K562 (cell line): ENCODE data around the gene FCRL6. TPM values are rescaled to one million over a fixed set of nuclear protein-coding genes. Genes with fewer than 3 reads are reported as not detected.

Source experiments
- EGR1 ChIP-seq: fragments of 450-650 bp; conservative IDR thresholded peaks from 2 replicates; pipeline ENCODE4 v1.6.1; 2017; ENCODE audit warnings: mild to moderate bottlenecking
- FOSL1 ChIP-seq: fragments of 200-800 bp; sonication (Bioruptor generic); conservative IDR thresholded peaks from 2 replicates; pipeline ENCODE4 v1.6.1; 2016; ENCODE audit warnings: missing genetic modification characterization, missing compliant biosample characterization
- HDAC3 ChIP-seq: fragments of 450-650 bp; IDR thresholded peaks from 2 replicates; pipeline ENCODE4 v1.6.1; 2018; ENCODE audit warnings: borderline replicate concordance, mild to moderate bottlenecking, moderate library complexity; ENCODE audit not compliant: partially characterized antibody
- HDAC6 ChIP-seq: IDR thresholded peaks from 2 replicates; pipeline ENCODE4 v1.6.1; 2012; ENCODE audit warnings: low read depth, mild to moderate bottlenecking, control low read depth, inconsistent platforms, low read length, moderate library complexity
- MBD2 ChIP-seq: sonication (generic); IDR thresholded peaks from 2 replicates; pipeline ENCODE4 v1.6.1; 2016; ENCODE audit warnings: low read depth, borderline replicate concordance
- SRSF1 ChIP-seq: fragments of 200-400 bp; formaldehyde crosslinking; IDR thresholded peaks from 2 replicates; pipeline ENCODE4 v1.6.1; 2017; ENCODE audit warnings: mild to moderate bottlenecking, low read depth, low read length, moderate library complexity
- TFAM ChIP-seq: fragments of 250-450 bp; sonication (Bioruptor Pico); conservative IDR thresholded peaks from 2 replicates; pipeline ENCODE4 v1.5.0; 2021; ENCODE audit warnings: mild to moderate bottlenecking, moderate library complexity
- ZBTB1 ChIP-seq: sonication (generic); formaldehyde crosslinking; IDR thresholded peaks from 2 replicates; pipeline ENCODE4 v1.8.1; 2023; ENCODE audit warnings: missing genetic modification reagents, low read depth, mild to moderate bottlenecking, borderline replicate concordance
- ZNF408 ChIP-seq: fragments of 250-450 bp; sonication (Bioruptor Pico); IDR thresholded peaks from 2 replicates; pipeline ENCODE4 v1.4.0; 2020; ENCODE audit warnings: low read depth, mild to moderate bottlenecking, moderate library complexity
- ZNF431 ChIP-seq: sonication (generic); formaldehyde crosslinking; IDR thresholded peaks from 2 replicates; pipeline ENCODE4 v1.8.0; 2022; ENCODE audit warnings: mild to moderate bottlenecking, missing genetic modification reagents
- ZNF551 ChIP-seq: fragments of 250-450 bp; sonication (Bioruptor Pico); IDR thresholded peaks from 2 replicates; pipeline ENCODE4 v1.5.0; 2021; ENCODE audit warnings: mild to moderate bottlenecking, moderate library complexity
- ZNF717 ChIP-seq: fragments of 250-450 bp; sonication (Bioruptor Pico); IDR thresholded peaks from 2 replicates; pipeline ENCODE4 v1.5.0; 2021
- ZNF75A ChIP-seq: fragments of 450-650 bp; formaldehyde crosslinking; IDR thresholded peaks from 2 replicates; pipeline ENCODE4 v1.4.0; 2020; ENCODE audit warnings: mild to moderate bottlenecking
- polyA plus RNA-seq, 8 experiments: library from polyadenylated mRNA; depleted of rRNA in 4 of 8; stranded (reverse) in 5 of 8; unstranded in 3 of 8; fragments of >200 nt; fragmentation: Nextera tagmentation in 2 of 8; fragmentation: Illumina TruSeq in 1 of 8; extraction: Ambion mirVana in 2 of 8; extraction: Trizol in 1 of 8; gene quantifications; 2 replicates each; pipeline versions ENCODE4 v1.2.1 to v1.2.3, GENCODE V29; 2011 to 2014; ENCODE audit warnings: inconsistent platforms in 1 of 8, missing spikeins in 1 of 8
- total RNA-seq, 7 experiments: library from RNA; depleted of rRNA in 6 of 7; stranded (reverse); fragments of >200 nt in 6 of 7; fragmentation: Illumina TruSeq in 2 of 7; extraction: Trizol in 2 of 7; gene quantifications; 2 replicates each; pipeline versions ENCODE4 v1.2.1 to v1.2.3, GENCODE V29; 2011 to 2021; ENCODE audit warnings: low replicate concordance in 1 of 7
- TF ChIP-seq, protein P1 (sequence below): fragments of 450-650 bp; IDR thresholded peaks from 2 replicates; pipeline ENCODE4 v1.6.1; 2016; ENCODE audit warnings: borderline replicate concordance
- TF ChIP-seq, protein P2 (sequence below), 2 experiments: fragments of 450-650 bp; IDR thresholded peaks; 2 replicates each; pipeline ENCODE4 v1.6.1; 2016
- TF ChIP-seq, protein P3 (sequence below): sonication (generic); formaldehyde crosslinking; IDR thresholded peaks from 2 replicates; pipeline ENCODE4 v1.8.0; 2022; ENCODE audit warnings: mild to moderate bottlenecking, missing genetic modification reagents
- TF ChIP-seq, protein P4 (sequence below): fragments of 450-650 bp; formaldehyde crosslinking; IDR thresholded peaks from 2 replicates; pipeline ENCODE4 v1.4.0; 2020; ENCODE audit warnings: mild to moderate bottlenecking, mixed read lengths
- TF ChIP-seq, protein P5 (sequence below), 2 experiments: fragments of 250-450 bp in 1 of 2; fragments of 450-650 bp in 1 of 2; sonication (Bioruptor Pico) in 1 of 2; IDR thresholded peaks; 2 replicates each; pipeline versions ENCODE4 v1.6.1 to v1.8.0; 2016 to 2021; ENCODE audit warnings: mild to moderate bottlenecking in 2 of 2, moderate library complexity in 2 of 2, missing compliant biosample characterization in 1 of 2, missing genetic modification characterization in 1 of 2
- TF ChIP-seq, protein P6 (sequence below): fragments of 250-450 bp; sonication (Bioruptor Pico); IDR thresholded peaks from 2 replicates; pipeline ENCODE4 v1.5.0; 2021

The FCRL6 gene
- total and polyA plus RNA-seq, 9 of the 15 experiments (the other 6 are each of a cell fraction or from before 2014, with no cell fraction given): not detected

DNA sequence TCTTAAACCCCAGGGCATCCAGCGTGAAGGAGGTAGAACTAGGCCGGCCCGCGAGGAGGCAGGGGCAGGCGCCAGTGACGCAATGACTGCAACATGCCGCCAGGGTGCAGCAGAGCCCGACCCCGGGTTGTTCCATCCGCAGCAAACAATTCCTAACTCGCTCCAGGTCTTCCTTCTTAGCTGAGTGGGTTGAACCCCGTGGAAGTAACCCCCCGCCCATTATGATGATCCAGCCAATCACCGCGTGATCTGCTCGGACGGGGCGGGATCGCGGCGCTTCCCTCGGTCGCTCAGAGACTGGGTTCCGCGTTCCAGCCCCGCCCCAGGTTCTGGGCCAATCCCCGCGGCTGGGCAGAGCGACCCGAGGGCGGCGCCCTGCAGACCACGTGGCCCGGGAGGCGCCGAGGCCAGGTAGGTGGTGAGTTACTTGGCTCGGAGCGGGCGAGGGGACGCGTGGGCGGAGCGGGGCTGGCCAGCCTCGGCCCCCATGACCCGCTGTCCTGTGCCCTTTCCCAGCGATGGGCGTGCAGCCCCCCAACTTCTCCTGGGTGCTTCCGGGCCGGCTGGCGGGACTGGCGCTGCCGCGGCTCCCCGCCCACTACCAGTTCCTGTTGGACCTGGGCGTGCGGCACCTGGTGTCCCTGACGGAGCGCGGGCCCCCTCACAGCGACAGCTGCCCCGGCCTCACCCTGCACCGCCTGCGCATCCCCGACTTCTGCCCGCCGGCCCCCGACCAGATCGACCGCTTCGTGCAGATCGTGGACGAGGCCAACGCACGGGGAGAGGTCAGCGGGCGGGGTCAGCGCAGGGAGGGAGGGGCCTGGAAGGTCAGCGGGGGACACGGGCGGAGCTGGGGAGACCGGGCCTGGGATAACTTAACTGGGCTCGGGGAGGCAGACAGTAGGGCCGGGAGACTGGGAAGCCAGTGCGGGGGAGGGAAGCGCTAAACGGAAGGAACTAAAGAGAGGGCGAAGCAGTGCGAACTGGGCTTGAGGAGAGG, 21.3 kb upstream of the FCRL6 start, which contains the start of gene DUSP23 (continued):
- TF ChIP-seq TFAM (CRISPR knock-in tag): no peak
- TF ChIP-seq, protein P1, sequence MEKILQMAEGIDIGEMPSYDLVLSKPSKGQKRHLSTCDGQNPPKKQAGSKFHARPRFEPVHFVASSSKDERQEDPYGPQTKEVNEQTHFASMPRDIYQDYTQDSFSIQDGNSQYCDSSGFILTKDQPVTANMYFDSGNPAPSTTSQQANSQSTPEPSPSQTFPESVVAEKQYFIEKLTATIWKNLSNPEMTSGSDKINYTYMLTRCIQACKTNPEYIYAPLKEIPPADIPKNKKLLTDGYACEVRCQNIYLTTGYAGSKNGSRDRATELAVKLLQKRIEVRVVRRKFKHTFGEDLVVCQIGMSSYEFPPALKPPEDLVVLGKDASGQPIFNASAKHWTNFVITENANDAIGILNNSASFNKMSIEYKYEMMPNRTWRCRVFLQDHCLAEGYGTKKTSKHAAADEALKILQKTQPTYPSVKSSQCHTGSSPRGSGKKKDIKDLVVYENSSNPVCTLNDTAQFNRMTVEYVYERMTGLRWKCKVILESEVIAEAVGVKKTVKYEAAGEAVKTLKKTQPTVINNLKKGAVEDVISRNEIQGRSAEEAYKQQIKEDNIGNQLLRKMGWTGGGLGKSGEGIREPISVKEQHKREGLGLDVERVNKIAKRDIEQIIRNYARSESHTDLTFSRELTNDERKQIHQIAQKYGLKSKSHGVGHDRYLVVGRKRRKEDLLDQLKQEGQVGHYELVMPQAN: peak; percentile 91; the same call in 1 of the 2 replicates
- no peak for TF ChIP-seq ZNF717
- TF ChIP-seq, protein P2, sequence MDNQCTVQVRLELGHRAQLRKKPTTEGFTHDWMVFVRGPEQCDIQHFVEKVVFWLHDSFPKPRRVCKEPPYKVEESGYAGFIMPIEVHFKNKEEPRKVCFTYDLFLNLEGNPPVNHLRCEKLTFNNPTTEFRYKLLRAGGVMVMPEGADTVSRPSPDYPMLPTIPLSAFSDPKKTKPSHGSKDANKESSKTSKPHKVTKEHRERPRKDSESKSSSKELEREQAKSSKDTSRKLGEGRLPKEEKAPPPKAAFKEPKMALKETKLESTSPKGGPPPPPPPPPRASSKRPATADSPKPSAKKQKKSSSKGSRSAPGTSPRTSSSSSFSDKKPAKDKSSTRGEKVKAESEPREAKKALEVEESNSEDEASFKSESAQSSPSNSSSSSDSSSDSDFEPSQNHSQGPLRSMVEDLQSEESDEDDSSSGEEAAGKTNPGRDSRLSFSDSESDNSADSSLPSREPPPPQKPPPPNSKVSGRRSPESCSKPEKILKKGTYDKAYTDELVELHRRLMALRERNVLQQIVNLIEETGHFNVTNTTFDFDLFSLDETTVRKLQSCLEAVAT (IDR thresholded peaks at IDR 0.05): no peak
- TF ChIP-seq, protein P3, sequence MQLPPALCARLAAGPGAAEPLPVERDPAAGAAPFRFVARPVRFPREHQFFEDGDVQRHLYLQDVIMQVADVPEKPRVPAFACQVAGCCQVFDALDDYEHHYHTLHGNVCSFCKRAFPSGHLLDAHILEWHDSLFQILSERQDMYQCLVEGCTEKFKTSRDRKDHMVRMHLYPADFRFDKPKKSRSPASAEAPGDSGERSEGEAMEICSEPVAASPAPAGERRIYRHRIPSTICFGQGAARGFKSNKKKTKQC (CRISPR knock-in tag): peak; percentile 84
- no peak for TF ChIP-seq SRSF1
- no peak for TF ChIP-seq ZBTB1 (CRISPR knock-in tag)
- peak; percentile 64 for TF ChIP-seq MBD2
- TF ChIP-seq EGR1: peak; percentile 95
- TF ChIP-seq, protein P4, sequence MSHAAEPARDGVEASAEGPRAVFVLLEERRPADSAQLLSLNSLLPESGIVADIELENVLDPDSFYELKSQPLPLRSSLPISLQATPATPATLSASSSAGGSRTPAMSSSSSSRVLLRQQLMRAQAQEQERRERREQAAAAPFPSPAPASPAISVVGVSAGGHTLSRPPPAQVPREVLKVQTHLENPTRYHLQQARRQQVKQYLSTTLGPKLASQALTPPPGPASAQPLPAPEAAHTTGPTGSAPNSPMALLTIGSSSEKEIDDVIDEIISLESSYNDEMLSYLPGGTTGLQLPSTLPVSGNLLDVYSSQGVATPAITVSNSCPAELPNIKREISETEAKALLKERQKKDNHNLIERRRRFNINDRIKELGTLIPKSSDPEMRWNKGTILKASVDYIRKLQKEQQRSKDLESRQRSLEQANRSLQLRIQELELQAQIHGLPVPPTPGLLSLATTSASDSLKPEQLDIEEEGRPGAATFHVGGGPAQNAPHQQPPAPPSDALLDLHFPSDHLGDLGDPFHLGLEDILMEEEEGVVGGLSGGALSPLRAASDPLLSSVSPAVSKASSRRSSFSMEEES: peak; percentile 42
- TF ChIP-seq HDAC6: no peak
- no peak for TF ChIP-seq HDAC3
- TF ChIP-seq ZNF408 (CRISPR knock-in tag): no peak
- TF ChIP-seq, protein P5, sequence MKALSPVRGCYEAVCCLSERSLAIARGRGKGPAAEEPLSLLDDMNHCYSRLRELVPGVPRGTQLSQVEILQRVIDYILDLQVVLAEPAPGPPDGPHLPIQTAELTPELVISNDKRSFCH (CRISPR knock-in tag; IDR thresholded peaks at IDR 0.05): no peak
- TF ChIP-seq, protein P5 (tag; IDR thresholded peaks at IDR 0.05): peak; percentile 82
- TF ChIP-seq, protein P6, sequence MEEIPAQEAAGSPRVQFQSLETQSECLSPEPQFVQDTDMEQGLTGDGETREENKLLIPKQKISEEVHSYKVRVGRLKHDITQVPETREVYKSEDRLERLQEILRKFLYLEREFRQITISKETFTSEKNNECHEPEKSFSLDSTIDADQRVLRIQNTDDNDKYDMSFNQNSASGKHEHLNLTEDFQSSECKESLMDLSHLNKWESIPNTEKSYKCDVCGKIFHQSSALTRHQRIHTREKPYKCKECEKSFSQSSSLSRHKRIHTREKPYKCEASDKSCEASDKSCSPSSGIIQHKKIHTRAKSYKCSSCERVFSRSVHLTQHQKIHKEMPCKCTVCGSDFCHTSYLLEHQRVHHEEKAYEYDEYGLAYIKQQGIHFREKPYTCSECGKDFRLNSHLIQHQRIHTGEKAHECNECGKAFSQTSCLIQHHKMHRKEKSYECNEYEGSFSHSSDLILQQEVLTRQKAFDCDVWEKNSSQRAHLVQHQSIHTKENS: no peak
- peak; percentile 58; the same call in 1 of the 2 replicates for TF ChIP-seq FOSL1 (tag)
- TF ChIP-seq ZNF75A: no peak
- peak; percentile 63; the same call in 1 of the 2 replicates for TF ChIP-seq ZNF431 (CRISPR knock-in tag)
- TF ChIP-seq ZNF551: no peak
